ENCODE data around the gene SLC28A2. TPM values are rescaled to one million over a fixed set of nuclear protein-coding genes. Genes with fewer than 3 reads are reported as not detected.
"Not testable (repeated sequence)": the region's sequence is repeated elsewhere in the genome, so short reads cannot be mapped to it uniquely, and the experiment has no call there.

Gene SLC28A2
- total RNA-seq, 1 donor from 2014 or later = not detected

- intact Hi-C loops (cut with micrococcal nuclease) = no loop called here
Observed at GRCh38 chr15:45262906-45263461, 10.9 kb downstream of the SLC28A2 start.

- intact Hi-C loops (cut with micrococcal nuclease) = no loop called here
Observed at GRCh38 chr15:45263854-45264253, 11.8 kb downstream of the SLC28A2 start.

DNA sequence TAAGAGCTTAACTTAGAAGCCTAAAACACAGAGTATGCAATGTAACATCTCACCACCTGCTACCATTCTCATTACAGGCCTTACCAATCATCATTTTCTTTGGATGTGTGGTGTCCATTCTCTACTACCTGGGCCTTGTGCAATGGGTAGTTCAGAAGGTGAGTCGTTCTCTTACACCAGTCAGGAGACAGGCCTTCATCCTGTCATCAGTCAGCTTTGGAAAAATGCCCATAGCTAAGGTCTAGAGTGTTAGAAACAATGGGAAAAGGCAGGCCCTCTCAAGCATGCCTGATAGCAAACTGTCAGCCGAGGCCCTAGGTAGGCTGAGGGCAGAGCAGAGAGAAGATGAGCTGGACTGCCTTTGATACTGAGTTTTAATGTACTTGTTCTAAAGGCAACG lies 13.5 kb downstream of the SLC28A2 start:
- intact Hi-C loops (cut with micrococcal nuclease) = no loop called here

- intact Hi-C loops (cut with micrococcal nuclease) = no loop called here
Observed at GRCh38 chr15:45268135-45268534, 16.1 kb downstream of the SLC28A2 start.

DNA sequence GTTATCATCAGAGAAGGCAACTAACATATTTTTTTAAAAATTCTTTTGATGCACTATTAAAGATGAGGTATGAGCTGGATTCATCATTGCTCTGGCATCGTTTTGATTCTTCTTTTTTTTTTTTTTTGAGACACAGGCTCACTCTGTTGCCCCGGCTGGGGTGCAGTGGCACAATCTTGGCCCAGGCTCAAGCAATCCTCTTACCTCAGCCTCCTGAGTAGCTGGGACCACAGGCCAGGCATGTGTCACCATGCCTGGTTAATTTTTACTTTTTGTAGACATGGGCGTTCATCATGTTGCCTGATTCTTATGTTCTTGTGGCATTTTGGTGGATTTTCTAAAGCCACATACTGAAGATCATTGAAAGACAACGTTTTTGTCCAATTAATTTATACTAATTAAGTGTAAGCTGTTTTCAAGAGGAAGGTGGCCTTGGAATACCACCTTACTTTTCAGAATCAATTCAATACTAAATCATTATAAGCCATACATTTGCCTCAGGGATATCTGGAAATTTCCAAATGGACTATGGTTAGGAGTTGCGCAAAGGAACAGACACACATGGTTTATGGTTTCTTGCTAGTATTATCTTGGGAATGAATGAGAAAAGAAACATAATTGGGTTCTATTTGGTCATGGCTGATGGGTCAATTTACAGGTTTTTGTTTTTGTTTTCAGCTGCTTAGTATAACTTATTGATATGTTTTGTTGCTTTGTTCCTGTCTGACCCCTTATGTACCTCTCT lies 22.8 kb downstream of the SLC28A2 start:
- intact Hi-C loops (cut with micrococcal nuclease) = no loop called here

DNA sequence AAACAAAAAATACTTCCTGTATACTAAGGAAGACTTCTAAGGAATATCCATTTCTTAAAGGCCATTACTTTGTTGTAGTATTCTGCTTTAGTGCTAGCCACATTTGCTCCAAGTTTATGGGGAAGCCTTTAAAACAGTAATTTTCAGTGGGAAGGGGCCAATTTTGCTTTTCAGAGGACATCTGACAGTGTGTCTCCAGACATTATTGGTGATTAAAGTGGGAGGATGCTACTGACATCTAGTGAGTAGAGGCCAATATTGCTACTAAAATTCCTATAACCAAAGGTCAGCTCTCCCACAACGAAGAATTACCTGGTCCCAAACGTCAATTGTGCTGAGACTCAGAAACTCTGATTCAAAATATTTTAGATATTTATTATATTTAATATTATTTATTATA lies 24.8 kb downstream of the SLC28A2 start:
- intact Hi-C loops (cut with micrococcal nuclease) = no loop called here

DNA sequence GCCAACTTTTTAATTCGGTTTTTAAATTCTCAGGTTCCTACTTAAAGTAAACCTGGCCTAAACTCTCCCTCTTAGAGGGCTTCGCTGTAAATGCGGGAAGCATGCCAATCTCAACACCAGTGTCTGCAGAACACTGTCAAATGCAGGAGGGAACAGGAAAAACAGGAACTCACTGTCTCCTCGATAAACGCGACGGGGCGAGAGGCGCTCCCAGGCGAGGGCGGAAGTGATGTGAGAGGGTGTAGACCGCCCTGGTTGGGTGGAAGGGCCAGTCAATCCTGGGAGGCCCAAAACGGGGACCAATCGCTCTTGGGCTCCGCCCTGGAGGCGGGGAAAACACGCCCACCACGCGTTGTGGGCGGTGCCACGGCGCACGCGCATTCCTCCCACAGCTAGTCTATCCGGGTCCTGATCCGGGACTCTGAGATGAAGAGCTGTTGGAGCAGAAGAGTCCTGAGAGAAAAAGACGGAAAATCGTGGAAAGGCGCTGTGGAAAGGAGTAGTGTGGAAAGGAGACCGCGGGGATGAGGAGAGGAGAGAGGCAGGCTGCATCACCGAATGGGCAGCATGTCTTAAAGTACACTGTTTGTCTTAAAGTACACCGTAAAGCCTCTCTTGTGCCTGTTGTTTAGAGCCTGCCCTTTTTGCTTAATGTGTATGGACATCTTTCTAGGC lies 27.1 kb downstream of the SLC28A2 start:
- intact Hi-C loops (cut with micrococcal nuclease) = loop anchor here (1.0 to 2.0 kb wide), 11 partner anchors 74 to 742 kb away; partner anchors contain the start of genes BLOC1S6, EIF3J, SLC30A4 and SQOR

- intact Hi-C loops (cut with micrococcal nuclease) = no loop called here
Observed at GRCh38 chr15:45285413-45285812, 33.4 kb downstream of the SLC28A2 start.

DNA sequence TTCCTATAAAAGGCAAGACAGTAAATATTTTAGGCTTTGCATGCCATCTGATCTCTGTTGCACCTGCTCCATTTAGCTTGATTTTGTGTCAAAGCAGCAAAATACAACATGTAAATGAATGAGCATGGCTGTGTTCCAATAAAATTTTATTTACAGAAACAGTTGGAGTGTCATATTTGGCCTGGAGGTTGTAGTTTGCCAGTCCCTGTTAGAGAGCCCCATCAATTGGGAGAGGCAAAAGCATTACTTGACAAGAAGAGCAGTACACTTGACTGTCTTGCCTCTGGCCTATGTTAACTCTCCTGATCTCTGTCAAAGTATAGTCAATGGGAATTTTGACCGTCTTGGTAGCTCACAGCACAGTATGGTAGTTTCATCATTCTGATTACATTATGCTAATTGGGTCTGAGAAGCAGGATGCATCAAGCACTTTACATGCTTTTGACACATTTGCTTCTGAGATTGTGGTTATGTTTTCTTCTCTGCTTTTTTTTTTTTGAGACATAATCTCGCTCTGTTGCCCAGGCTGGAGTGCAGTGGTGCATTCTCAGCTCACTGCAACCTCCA lies 35.4 kb downstream of the SLC28A2 start:
- intact Hi-C loops (cut with micrococcal nuclease) = no loop called here

DNA sequence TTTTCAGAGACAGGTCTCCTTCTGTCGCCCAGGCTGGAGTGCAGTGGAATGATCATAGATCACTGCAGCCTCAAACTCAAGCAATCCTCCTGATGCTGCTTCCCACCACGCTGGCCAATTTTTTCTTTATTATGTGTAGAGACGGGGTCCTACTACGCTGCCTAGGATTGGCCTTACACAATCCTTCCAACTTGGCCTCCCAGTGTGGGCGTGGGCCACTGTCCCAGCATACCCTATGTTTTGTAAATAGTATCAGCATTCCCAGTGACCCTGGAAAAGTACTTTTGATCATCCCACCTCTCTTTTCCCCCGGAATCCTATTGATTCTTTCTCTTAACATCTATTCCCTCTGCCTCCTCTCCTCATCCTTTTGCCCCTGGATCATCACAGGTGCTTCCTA lies 36.9 kb downstream of the SLC28A2 start:
- intact Hi-C loops (cut with micrococcal nuclease) = no loop called here

DNA sequence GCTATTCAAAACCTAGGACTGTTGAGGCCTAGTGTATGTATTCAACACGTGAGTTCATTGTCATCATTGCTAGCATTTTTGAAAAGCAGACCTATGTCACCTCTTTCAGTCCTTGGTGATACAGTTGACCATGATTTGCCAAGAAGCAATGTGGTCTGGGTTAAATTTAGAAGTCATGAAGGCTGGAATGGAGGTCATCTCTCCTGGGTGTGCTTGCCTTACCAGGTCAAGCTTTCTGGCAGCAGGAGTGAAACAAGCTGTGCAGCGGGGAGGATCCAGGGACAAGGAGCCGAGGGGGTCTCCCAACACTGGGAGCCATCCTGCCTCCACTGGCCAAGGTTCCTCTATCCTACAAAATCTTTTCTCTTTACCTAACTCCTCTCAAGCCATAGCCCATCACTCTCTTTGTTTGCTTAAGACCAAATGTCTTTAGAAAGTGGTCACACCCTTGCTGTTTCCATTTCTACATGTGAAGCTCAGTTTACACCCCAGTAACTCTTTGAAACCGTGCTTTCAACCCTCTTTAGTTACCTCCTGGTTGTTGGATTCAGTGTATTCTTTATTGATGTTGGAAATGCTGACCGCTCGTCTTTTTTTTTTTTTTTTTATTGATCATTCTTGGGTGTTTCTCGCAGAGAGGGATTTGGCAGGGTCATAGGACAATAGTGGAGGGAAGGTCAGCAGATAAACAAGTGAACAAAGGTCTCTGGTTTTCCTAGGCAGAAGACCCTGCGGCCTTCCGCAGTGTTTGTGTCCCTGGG lies 40.0 kb downstream of the SLC28A2 start:
- intact Hi-C loops (cut with micrococcal nuclease) = no loop called here

- intact Hi-C loops (cut with micrococcal nuclease) = not testable (repeated sequence)
Observed at GRCh38 chr15:45293326-45293725, 41.3 kb downstream of the SLC28A2 start.

DNA sequence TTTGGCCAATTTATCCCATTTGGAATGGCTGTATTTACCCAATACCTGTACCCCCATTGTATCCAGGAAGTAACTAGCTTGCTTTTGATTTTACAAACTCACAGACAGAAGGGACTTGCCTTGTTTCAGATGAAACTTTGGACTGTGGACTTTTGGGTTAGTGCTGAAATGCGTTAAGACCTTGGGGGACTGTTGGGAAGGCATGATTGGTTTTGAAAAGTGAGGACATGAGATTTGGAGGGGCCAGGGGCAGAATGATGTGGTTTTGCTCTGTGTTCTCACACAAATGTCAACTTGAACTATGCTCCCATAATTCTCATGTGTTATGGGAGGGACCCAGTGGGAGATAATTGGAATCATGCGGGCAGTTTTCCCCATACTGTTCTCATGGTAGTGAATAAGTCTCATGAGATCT lies 46.9 kb downstream of the SLC28A2 start:
- intact Hi-C loops (cut with micrococcal nuclease) = not testable (repeated sequence)

DNA sequence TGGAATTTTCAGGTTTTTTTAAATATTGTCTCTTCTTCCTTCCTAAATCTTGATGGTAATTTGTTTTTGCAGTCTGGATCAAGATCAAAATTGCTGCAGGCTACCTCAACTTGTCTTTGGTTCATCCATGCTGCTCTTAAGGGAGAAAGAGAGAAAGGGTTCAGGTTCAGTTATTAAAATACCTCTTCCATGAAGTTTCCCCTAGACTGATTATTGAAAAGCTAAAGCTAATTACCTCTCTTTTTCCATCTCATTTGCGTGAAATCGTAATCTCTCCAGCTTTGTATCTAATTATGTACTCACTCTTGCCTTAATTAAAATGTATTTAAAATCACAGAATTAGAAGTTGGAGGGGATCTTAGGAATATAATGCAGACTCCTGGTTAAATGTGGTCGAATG lies 52.7 kb downstream of the SLC28A2 start:
- intact Hi-C loops (cut with micrococcal nuclease) = no loop called here

DNA sequence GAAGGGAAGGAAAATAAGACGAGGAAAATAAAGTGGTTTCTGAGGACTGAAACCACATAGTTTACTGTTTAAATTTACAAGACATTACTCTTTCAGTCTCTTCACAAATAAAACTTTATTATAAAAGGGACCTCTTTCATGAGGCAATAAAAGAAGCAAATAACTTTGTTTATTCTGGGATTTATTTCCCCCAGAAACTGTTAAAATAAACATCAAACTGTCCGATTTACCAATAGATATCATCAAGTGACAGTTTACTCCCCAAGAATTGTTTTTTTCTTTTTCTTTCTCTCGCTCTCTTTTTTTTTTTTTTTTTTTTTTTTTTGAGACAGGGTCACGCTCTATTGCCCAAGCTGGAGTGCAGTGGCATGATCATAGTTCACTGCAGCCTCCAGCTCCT lies 54.1 kb downstream of the SLC28A2 start:
- intact Hi-C loops (cut with micrococcal nuclease) = no loop called here

GRCh38 chr15:45307230-45307924 lies 55.3 kb downstream of the SLC28A2 start:
- intact Hi-C loops (cut with micrococcal nuclease) = loop anchor here (1.0 kb wide), 1 partner anchor 92 kb away; no protein-coding TSS in a partner anchor

- intact Hi-C loops (cut with micrococcal nuclease) = not testable (repeated sequence)
Observed at GRCh38 chr15:45314117-45314516, 62.1 kb downstream of the SLC28A2 start.

- intact Hi-C loops (cut with micrococcal nuclease) = no loop called here
Observed at GRCh38 chr15:45314960-45315359, 62.9 kb downstream of the SLC28A2 start.

GRCh38 chr15:45319472-45320214 lies 67.6 kb downstream of the SLC28A2 start:
- intact Hi-C loops (cut with micrococcal nuclease) = no loop called here

- intact Hi-C loops (cut with micrococcal nuclease) = no loop called here
Observed at GRCh38 chr15:45320581-45321205, 68.7 kb downstream of the SLC28A2 start.
